LHCN-M2 (cell line): Measurements from ENCODE around the gene TRAPPC3L. TPM values are rescaled to one million over a fixed set of nuclear protein-coding genes. Genes with fewer than 3 reads are reported as not detected.

Source experiments
- DNase-seq: peaks from one replicate; pipeline ENCODE4 v3.0.0-alpha.2; 2012; ENCODE audit warnings: low read depth
- polyA plus RNA-seq: library from polyadenylated mRNA; unstranded; fragments of >200 nt; gene quantifications from one replicate; pipeline ENCODE4 v1.2.1, GENCODE V29; 2012; ENCODE audit warnings: missing spikeins
- total RNA-seq: library from RNA; depleted of rRNA; stranded (reverse); fragments of >200 nt; gene quantifications from 2 replicates; pipeline ENCODE4 v1.2.3, GENCODE V29; 2014; rRNA removed

TRAPPC3L gene
- 0.06 TPM in 1 of 2 replicates, not detected in the other for total RNA-seq
- polyA plus RNA-seq, result 0.04 TPM

- no peak for DNase-seq
Observed at GRCh38 chr6:116545651-116546050, at the start of gene TRAPPC3L. Gene TRAPPC3L (minus strand): TSS chr6:116545684. CDS start chr6:116545514, 170 bp downstream.

- no peak for DNase-seq
Observed at GRCh38 chr6:116595247-116595646, 49.8 kb upstream of the TRAPPC3L start.

- no peak for DNase-seq
Observed at GRCh38 chr6:116586738-116587137, 41.3 kb upstream of the TRAPPC3L start.

GRCh38 chr6:116586276-116586675 lies 40.8 kb upstream of the TRAPPC3L start:
- DNase-seq, result no peak

- peak; percentile 45 for DNase-seq
Observed at GRCh38 chr6:116580198-116580597, 34.7 kb upstream of the TRAPPC3L start.

GRCh38 chr6:116579143-116579542 lies 33.7 kb upstream of the TRAPPC3L start:
- no peak for DNase-seq

GRCh38 chr6:116578335-116578734 lies 32.9 kb upstream of the TRAPPC3L start:
- DNase-seq, result no peak

- DNase-seq, result no peak
Observed at GRCh38 chr6:116577486-116577885, 32.0 kb upstream of the TRAPPC3L start.

GRCh38 chr6:116575227-116575626 lies 29.7 kb upstream of the TRAPPC3L start:
- no peak for DNase-seq

GRCh38 chr6:116572162-116572561 lies 26.7 kb upstream of the TRAPPC3L start:
- peak; percentile 34 for DNase-seq

- no peak for DNase-seq
Observed at GRCh38 chr6:116571683-116572000, 26.2 kb upstream of the TRAPPC3L start.

- peak; percentile 99 for DNase-seq
Observed at GRCh38 chr6:116570856-116571682, 25.6 kb upstream of the TRAPPC3L start, which contains the start of gene RWDD1. Gene RWDD1 (plus strand): TSS chr6:116571504. CDS start chr6:116571583, 79 bp downstream.

GRCh38 chr6:116568821-116569755 lies 23.6 kb upstream of the TRAPPC3L start:
- no peak for DNase-seq

- no peak for DNase-seq
Observed at GRCh38 chr6:116568111-116568510, 22.6 kb upstream of the TRAPPC3L start.

GRCh38 chr6:116564921-116565872 lies 19.7 kb upstream of the TRAPPC3L start:
- no peak for DNase-seq

GRCh38 chr6:116564311-116564710 lies 18.8 kb upstream of the TRAPPC3L start:
- no peak for DNase-seq

GRCh38 chr6:116563830-116564229 lies 18.3 kb upstream of the TRAPPC3L start:
- no peak for DNase-seq

- DNase-seq, result no peak
Observed at GRCh38 chr6:116562614-116563013, 17.1 kb upstream of the TRAPPC3L start.

- DNase-seq, result no peak
Observed at GRCh38 chr6:116562019-116562403, 16.5 kb upstream of the TRAPPC3L start.

- peak; percentile 71 for DNase-seq
Observed at GRCh38 chr6:116561377-116562018, 16.0 kb upstream of the TRAPPC3L start.

GRCh38 chr6:116560130-116560529 lies 14.6 kb upstream of the TRAPPC3L start:
- no peak for DNase-seq
